K562 (cell line): ENCODE results near the gene LAMC1. TPM values are rescaled to one million over a fixed set of nuclear protein-coding genes. Genes with fewer than 3 reads are reported as not detected.

Experiments used
- ATAC-seq: fragments of 200-7000 bp; cut with Tn5 transposase; 3 replicates; pipeline ENCODE4 v1.9.1; 2020; ENCODE audit warnings: moderate library complexity
- BruUV-seq: library from RNA; stranded (reverse); fragments of 400-500 nt; replicated peaks from 2 replicates; lab custom pipeline; 2021; lab: Mats Ljungman, UMichigan
- CTCF ChIA-PET: fragments of 300-600 bp; formaldehyde crosslinking; extraction: SDS; loops from one replicate; lab custom pipeline; 2021; ENCODE audit warnings: low intra/inter-chr PET ratio; lab: Yijun Ruan, JAX
- POLR2A ChIA-PET: fragments of 300-600, 350-650 bp; sonication (Branson Sonifier 250); formaldehyde crosslinking; extraction: SDS; loops from one replicate; lab custom pipeline; 2021; ENCODE audit warnings: antibody characterized with exemption, inconsistent platforms; lab: Yijun Ruan, JAX
- DNase-seq, 4 experiments: peaks; one replicate each; pipeline versions ENCODE4 v3.0.0 to v3.0.0-alpha.2; 2011 to 2018; ENCODE audit warnings: low spot score in 3 of 4, mixed read lengths in 3 of 4; ENCODE audit errors: extremely low read depth in 1 of 4
- FAIRE-seq: peaks from 2 replicates; lab custom pipeline; 2011; peaks lifted over from hg19 to GRCh38; lab: Jason Lieb, UNC
- H2AFZ ChIP-seq: 2 replicates; pipeline ENCODE4 v1.6.0; 2011; ENCODE audit warnings: low read depth, low read length, control low read depth, inconsistent platforms
- H3K27ac ChIP-seq: fragments of 200-600 bp; 3 replicates; pipeline ENCODE4 v1.8.0; 2011; ENCODE audit warnings: low read depth, mild to moderate bottlenecking, control low read depth, inconsistent platforms, low read length, moderate library complexity, mixed read lengths; ENCODE audit errors: extremely low read depth
- H3K27me3 ChIP-seq, 2 experiments: fragments of 300-600 bp in 1 of 2; 2 replicates in 1 of 2; 3 replicates in 1 of 2; pipeline versions ENCODE4 v1.6.0 to v1.8.0; 2011; ENCODE audit warnings: inconsistent platforms in 2 of 2, low read length in 2 of 2, mild to moderate bottlenecking in 1 of 2, mixed read lengths in 1 of 2, moderate library complexity in 1 of 2; ENCODE audit not compliant: control insufficient read depth in 2 of 2, insufficient read depth in 2 of 2
- H3K36me3 ChIP-seq: fragments of 300-600 bp; 3 replicates; pipeline ENCODE4 v1.8.0; 2011; ENCODE audit warnings: mild to moderate bottlenecking, low read length, inconsistent platforms; ENCODE audit not compliant: control insufficient read depth, insufficient read depth
- H3K4me1 ChIP-seq, 2 experiments: fragments of 200-600 bp in 1 of 2; replicated peaks in 1 of 2; 2 replicates in 1 of 2; 3 replicates in 1 of 2; pipeline versions ENCODE4 v1.5.1 to v1.8.0; 2011; ENCODE audit warnings: inconsistent platforms in 2 of 2, low read length in 2 of 2, mild to moderate bottlenecking in 1 of 2, mixed read lengths in 1 of 2, moderate library complexity in 1 of 2; ENCODE audit not compliant: control insufficient read depth in 2 of 2, insufficient read depth in 2 of 2
- H3K4me2 ChIP-seq: 2 replicates; pipeline ENCODE4 v1.6.1; 2011; ENCODE audit warnings: low read length, control low read depth, inconsistent platforms, mixed read lengths; ENCODE audit not compliant: insufficient read depth
- H3K4me3 ChIP-seq: fragments of 200-600 bp; sonication (generic), shearing (Covaris generic); 2 replicates; pipeline ENCODE4 v1.5.1; 2016; ENCODE audit warnings: control low read depth, inconsistent platforms
- H3K79me2 ChIP-seq: fragments of 200-600 bp; 3 replicates; pipeline ENCODE4 v1.8.0; 2011; ENCODE audit warnings: low read length, inconsistent platforms; ENCODE audit not compliant: control insufficient read depth, insufficient read depth
- H3K9ac ChIP-seq, 2 experiments: 2 replicates each; pipeline versions ENCODE4 v1.6.0 to v1.6.1; 2011; ENCODE audit warnings: low read depth in 2 of 2, low read length in 2 of 2, control low read depth in 1 of 2, inconsistent platforms in 1 of 2, mild to moderate bottlenecking in 1 of 2, mixed read lengths in 1 of 2; ENCODE audit not compliant: insufficient read depth in 1 of 2
- H3K9me1 ChIP-seq: one replicate; pipeline ENCODE4 v1.6.0; 2011; ENCODE audit warnings: inconsistent platforms, mild to moderate bottlenecking, low read length, moderate library complexity; ENCODE audit not compliant: control insufficient read depth, insufficient read depth
- H3K9me3 ChIP-seq: replicated peaks from 2 replicates; pipeline ENCODE4 v1.5.1; 2011; ENCODE audit warnings: low read depth, low read length, inconsistent platforms; ENCODE audit not compliant: control insufficient read depth, insufficient read depth
- H4K20me1 ChIP-seq: replicated peaks from 2 replicates; pipeline ENCODE4 v1.6.1; 2011; ENCODE audit warnings: low read length, inconsistent platforms, mixed read lengths; ENCODE audit not compliant: control insufficient read depth, insufficient read depth
- EHMT2 ChIP-seq: fragments of 450-650 bp; IDR thresholded peaks from 2 replicates; pipeline ENCODE4 v1.6.1; 2018; ENCODE audit warnings: antibody characterized with exemption
- GABPB1 ChIP-seq: sonication (generic); formaldehyde crosslinking; IDR thresholded peaks from 2 replicates; pipeline ENCODE4 v1.8.0; 2022; ENCODE audit warnings: mild to moderate bottlenecking, missing genetic modification reagents
- GATAD2B ChIP-seq: fragments of 450-650 bp; IDR thresholded peaks from 2 replicates; pipeline ENCODE4 v1.6.1; 2017; ENCODE audit warnings: mild to moderate bottlenecking, borderline replicate concordance
- PHB ChIP-seq: fragments of 250-450 bp; sonication (Bioruptor Pico); IDR thresholded peaks from 2 replicates; pipeline ENCODE4 v1.5.0; 2021
- POU5F1 ChIP-seq: fragments of 150-350 bp; IDR thresholded peaks from 2 replicates; pipeline ENCODE4 v1.6.1; 2014; ENCODE audit warnings: borderline replicate concordance, low read length, low read depth, mild to moderate bottlenecking; ENCODE audit not compliant: partially characterized antibody
- PRMT5 ChIP-seq: sonication (generic); formaldehyde crosslinking; IDR thresholded peaks from 2 replicates; pipeline ENCODE4 v1.5.0; 2020; ENCODE audit warnings: missing genetic modification reagents
- RBM22 ChIP-seq: fragments of 200-400 bp; formaldehyde crosslinking; IDR thresholded peaks from 2 replicates; pipeline ENCODE4 v1.6.1; 2018; ENCODE audit warnings: low read length, low read depth; ENCODE audit not compliant: poor library complexity, severe bottlenecking
- SIN3A ChIP-seq, 2 experiments: fragments of 150-350 bp in 1 of 2; IDR thresholded peaks; 2 replicates each; pipeline ENCODE4 v1.6.1; 2011 to 2016; ENCODE audit warnings: borderline replicate concordance in 2 of 2, low read depth in 2 of 2, low read length in 2 of 2, mild to moderate bottlenecking in 2 of 2, moderate library complexity in 2 of 2; ENCODE audit not compliant: control insufficient read depth in 1 of 2
- YY1 ChIP-seq, 3 experiments: IDR thresholded peaks; 2 replicates each; pipeline ENCODE4 v1.6.1; 2011; ENCODE audit warnings: low read length in 2 of 3, mild to moderate bottlenecking in 2 of 3, moderate library complexity in 2 of 3, borderline replicate concordance in 1 of 3, control low read depth in 1 of 3, low read depth in 1 of 3; ENCODE audit not compliant: insufficient read depth in 3 of 3, insufficient replicate concordance in 2 of 3, control insufficient read depth in 1 of 3, insufficient read length in 1 of 3; ENCODE audit errors: extremely low read depth in 1 of 3
- ZFX ChIP-seq: sonication (generic); formaldehyde crosslinking; IDR thresholded peaks from 2 replicates; pipeline ENCODE4 v1.8.0; 2022; ENCODE audit warnings: mild to moderate bottlenecking, missing genetic modification reagents, moderate library complexity
- ZNF24 ChIP-seq: fragments of 450-650 bp; IDR thresholded peaks from 2 replicates; pipeline ENCODE4 v1.6.1; 2016
- ZNF507 ChIP-seq: conservative IDR thresholded peaks from 2 replicates; pipeline ENCODE4 v1.6.1; 2017; ENCODE audit warnings: missing genetic modification characterization, missing compliant biosample characterization
- WGBS: fragments of 100-300 bp; shearing (Covaris generic); methylation state at CpG from one replicate; pipeline ENCODE4 v1.1.6; 2016; ENCODE audit warnings: low coverage, mixed read lengths; ENCODE audit not compliant: insufficient coverage; ENCODE audit errors: missing lambda C conversion rate; 5-methylcytosine and 5-hydroxymethylcytosine counted together
- in situ Hi-C: fragments of 300-500 bp; cut with MboI; formaldehyde crosslinking; loops from 4 replicates; pipeline ENCODE4 v1.15.0; 2018; ENCODE audit warnings: inconsistent platforms, mixed read lengths
- intact Hi-C: fragments of 100-400 bp; cut with micrococcal nuclease; formaldehyde crosslinking; loops from 2 replicates; pipeline ENCODE4 v1.14.2; 2022
- polyA plus RNA-seq, 8 experiments: library from polyadenylated mRNA; depleted of rRNA in 4 of 8; stranded (reverse) in 5 of 8; unstranded in 3 of 8; fragments of >200 nt; fragmentation: Nextera tagmentation in 2 of 8; fragmentation: Illumina TruSeq in 1 of 8; extraction: Ambion mirVana in 2 of 8; extraction: Trizol in 1 of 8; gene quantifications; 2 replicates each; pipeline versions ENCODE4 v1.2.1 to v1.2.3, GENCODE V29; 2011 to 2014; ENCODE audit warnings: inconsistent platforms in 1 of 8, missing spikeins in 1 of 8
- total RNA-seq, 7 experiments: library from RNA; depleted of rRNA in 6 of 7; stranded (reverse); fragments of >200 nt in 6 of 7; fragmentation: Illumina TruSeq in 2 of 7; extraction: Trizol in 2 of 7; gene quantifications; 2 replicates each; pipeline versions ENCODE4 v1.2.1 to v1.2.3, GENCODE V29; 2011 to 2021; ENCODE audit warnings: low replicate concordance in 1 of 7
- TF ChIP-seq, protein P1 (sequence below): fragments of 450-650 bp; IDR thresholded peaks from 2 replicates; pipeline ENCODE4 v1.6.1; 2016; ENCODE audit warnings: low read depth

Gene LAMC1
- total and polyA plus RNA-seq, 9 of the 15 experiments (the other 6 are each of a cell fraction or from before 2014, with no cell fraction given): 0.07 to 0.71 (median 0.13) TPM; not detected in 2

DNA sequence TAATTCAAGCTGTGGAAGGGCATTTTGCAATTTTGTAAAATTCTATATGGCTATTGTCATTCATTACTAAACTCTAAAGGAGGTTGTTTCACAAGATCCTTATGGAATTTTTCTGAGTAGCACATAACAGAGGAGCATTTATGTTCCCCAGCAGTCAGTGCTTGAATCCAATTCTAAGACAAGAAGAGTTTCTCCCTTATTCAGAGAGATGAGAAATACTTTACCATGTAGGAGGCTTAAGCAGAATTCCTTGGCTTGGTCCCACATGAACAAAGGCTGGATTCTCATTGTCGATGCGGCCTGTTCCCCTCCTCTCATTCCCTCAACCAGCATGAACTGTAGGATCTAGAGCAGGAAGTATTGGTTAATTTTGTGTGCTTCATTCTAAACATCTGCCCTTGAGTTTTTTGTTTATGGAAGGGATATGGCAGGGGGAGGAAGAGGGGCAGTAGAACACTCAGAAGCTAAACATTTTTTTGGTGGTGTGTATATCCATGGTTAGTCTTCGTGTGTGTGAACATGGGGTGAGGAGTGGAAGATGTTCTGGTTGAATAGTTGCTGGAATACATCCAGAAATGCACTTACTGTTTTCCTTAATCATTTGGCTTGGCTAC, 74.3 kb downstream of the LAMC1 start:
- Histone ChIP-seq H3K9me3 (no peaks in the 10 kb centered on the region), H3K9ac (no peak overlapping the region), H3K4me1 (no peaks in the 10 kb centered on the region), H3K79me2 (no peaks in the 10 kb centered on the region), H4K20me1 (no peaks in the 10 kb centered on the region), H3K4me3 (no peak overlapping the region), H2AFZ (no peak overlapping the region), H3K36me3 (no peaks in the 10 kb centered on the region), H3K27me3 (peaks cover 10 to 11% of the 10 kb centered on the region in 2 experiments), H3K4me2 (no peak overlapping the region), H3K9me1 (no peaks in the 10 kb centered on the region), H3K27ac (no peak overlapping the region)
- no peak for DNase-seq
- BruUV-seq: no TSS peak
- no peak for FAIRE-seq
- WGBS: 2% methylated on average over 3 of the region's 3 CpGs
- CTCF ChIA-PET: no interaction called here
- POLR2A ChIA-PET: interaction anchor here (1.1 kb wide), 1 partner anchor 22 kb away, joined by 3 read pairs; no protein-coding TSS in a partner anchor
- in situ Hi-C loops (no loop called here), intact Hi-C loops (no loop called here)
- no peak for ATAC-seq
- TF ChIP-seq EHMT2 (no peak), RBM22 (no peak), PRMT5 (no peak), ZFX (CRISPR knock-in tag) (no peak), POU5F1 (no peak), GATAD2B (no peak), ZNF24 (no peak), PHB (no peak), YY1 (IDR thresholded peaks at IDR 0.05; ENCODE audit: borderline replicate concordance in 1 of 3, control insufficient read depth in 1 of 3, extremely low read depth in 1 of 3, insufficient read depth in 3 of 3, insufficient read length in 1 of 3, insufficient replicate concordance in 2 of 3, low read depth in 1 of 3, low read length in 2 of 3) (no peak), SIN3A (IDR thresholded peaks at IDR 0.05; ENCODE audit: borderline replicate concordance in 2 of 2, control insufficient read depth in 1 of 2, low read depth in 2 of 2, low read length in 2 of 2) (no peak), ZNF507 (tag) (no peak), GABPB1 (CRISPR knock-in tag) (no peak)
- TF ChIP-seq, protein P1, sequence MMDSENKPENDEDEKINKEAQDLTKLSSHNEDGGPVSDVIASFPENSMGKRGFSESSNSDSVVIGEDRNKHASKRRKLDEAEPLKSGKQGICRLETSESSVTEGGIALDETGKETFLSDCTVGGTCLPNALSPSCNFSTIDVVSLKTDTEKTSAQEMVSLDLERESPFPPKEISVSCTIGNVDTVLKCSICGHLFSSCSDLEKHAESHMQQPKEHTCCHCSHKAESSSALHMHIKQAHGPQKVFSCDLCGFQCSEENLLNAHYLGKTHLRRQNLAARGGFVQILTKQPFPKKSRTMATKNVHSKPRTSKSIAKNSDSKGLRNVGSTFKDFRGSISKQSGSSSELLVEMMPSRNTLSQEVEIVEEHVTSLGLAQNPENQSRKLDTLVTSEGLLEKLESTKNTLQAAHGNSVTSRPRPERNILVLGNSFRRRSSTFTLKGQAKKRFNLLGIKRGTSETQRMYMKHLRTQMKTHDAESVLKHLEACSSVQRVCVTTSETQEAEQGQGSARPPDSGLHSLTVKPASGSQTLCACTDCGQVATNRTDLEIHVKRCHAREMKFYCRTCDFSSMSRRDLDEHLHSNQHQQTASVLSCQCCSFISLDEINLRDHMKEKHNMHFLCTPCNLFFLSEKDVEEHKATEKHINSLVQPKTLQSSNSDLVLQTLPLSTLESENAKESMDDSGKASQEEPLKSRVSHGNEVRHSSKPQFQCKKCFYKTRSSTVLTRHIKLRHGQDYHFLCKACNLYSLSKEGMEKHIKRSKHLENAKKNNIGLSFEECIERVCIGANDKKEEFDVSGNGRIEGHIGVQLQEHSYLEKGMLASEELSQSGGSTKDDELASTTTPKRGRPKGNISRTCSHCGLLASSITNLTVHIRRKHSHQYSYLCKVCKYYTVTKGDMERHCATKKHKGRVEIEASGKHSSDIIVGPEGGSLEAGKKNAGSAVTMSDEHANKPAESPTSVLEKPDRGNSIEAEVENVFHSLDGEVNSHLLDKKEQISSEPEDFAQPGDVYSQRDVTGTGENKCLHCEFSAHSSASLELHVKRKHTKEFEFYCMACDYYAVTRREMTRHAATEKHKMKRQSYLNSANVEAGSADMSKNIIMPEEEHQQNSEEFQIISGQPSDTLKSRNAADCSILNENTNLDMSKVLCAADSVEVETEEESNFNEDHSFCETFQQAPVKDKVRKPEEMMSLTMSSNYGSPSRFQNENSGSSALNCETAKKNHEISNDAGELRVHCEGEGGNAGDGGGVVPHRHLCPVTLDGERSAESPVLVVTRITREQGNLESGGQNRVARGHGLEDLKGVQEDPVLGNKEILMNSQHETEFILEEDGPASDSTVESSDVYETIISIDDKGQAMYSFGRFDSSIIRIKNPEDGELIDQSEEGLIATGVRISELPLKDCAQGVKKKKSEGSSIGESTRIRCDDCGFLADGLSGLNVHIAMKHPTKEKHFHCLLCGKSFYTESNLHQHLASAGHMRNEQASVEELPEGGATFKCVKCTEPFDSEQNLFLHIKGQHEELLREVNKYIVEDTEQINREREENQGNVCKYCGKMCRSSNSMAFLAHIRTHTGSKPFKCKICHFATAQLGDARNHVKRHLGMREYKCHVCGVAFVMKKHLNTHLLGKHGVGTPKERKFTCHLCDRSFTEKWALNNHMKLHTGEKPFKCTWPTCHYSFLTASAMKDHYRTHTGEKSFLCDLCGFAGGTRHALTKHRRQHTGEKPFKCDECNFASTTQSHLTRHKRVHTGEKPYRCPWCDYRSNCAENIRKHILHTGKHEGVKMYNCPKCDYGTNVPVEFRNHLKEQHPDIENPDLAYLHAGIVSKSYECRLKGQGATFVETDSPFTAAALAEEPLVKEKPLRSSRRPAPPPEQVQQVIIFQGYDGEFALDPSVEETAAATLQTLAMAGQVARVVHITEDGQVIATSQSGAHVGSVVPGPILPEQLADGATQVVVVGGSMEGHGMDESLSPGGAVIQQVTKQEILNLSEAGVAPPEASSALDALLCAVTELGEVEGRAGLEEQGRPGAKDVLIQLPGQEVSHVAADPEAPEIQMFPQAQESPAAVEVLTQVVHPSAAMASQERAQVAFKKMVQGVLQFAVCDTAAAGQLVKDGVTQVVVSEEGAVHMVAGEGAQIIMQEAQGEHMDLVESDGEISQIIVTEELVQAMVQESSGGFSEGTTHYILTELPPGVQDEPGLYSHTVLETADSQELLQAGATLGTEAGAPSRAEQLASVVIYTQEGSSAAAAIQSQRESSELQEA: no peak
